ENCODE data around the gene ARID5B.

DNA sequence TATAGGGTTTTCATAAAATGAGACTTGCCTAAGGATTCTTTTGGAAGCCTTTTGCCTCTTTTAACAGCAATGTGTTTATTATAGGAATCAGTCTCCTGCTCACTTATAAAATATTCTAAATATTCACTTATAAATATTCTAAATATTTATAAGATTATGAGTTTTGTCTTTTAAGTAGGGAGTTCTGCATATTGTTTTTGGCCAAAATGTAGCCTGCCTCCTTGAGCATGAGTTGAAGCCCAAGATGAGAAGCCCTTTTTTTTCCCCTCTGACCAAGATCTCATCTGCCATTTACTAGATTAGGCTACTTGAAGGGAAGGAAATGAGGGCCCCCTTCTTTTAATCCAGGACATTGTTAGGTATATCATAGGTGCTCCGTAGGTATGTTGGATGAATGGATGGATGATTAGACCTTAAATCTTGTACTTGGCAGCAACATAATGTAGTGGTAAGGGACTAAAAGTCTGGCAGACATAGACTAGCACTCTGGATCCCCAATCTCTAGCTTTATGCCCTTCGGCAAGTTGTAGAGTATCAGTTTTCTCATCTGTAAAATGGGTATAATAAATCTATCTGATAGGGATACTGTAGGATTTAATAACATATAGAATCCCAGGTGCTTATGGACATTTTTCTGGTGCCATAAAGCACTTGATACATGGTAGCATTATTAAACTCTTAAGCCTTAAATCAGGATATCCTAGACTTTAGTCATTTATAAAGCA, 59.1 kb downstream of the ARID5B start:
- no peak for TF ChIP-seq POLR2A (IDR thresholded peaks at IDR 0.05; ENCODE audit: low read depth, low read length)
- TF ChIP-seq BHLHE40 (IDR thresholded peaks at IDR 0.05; ENCODE audit: low read depth, low read length): no peak
- TF ChIP-seq, protein P1, sequence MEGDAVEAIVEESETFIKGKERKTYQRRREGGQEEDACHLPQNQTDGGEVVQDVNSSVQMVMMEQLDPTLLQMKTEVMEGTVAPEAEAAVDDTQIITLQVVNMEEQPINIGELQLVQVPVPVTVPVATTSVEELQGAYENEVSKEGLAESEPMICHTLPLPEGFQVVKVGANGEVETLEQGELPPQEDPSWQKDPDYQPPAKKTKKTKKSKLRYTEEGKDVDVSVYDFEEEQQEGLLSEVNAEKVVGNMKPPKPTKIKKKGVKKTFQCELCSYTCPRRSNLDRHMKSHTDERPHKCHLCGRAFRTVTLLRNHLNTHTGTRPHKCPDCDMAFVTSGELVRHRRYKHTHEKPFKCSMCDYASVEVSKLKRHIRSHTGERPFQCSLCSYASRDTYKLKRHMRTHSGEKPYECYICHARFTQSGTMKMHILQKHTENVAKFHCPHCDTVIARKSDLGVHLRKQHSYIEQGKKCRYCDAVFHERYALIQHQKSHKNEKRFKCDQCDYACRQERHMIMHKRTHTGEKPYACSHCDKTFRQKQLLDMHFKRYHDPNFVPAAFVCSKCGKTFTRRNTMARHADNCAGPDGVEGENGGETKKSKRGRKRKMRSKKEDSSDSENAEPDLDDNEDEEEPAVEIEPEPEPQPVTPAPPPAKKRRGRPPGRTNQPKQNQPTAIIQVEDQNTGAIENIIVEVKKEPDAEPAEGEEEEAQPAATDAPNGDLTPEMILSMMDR (conservative IDR thresholded peaks at IDR 0.05; ENCODE audit: low read depth, low read length): no peak
- no peak for TF ChIP-seq SMC3 (IDR thresholded peaks at IDR 0.05; ENCODE audit: low read depth, low read length)
- TF ChIP-seq MAZ (IDR thresholded peaks at IDR 0.05; ENCODE audit: borderline replicate concordance, low read depth, low read length): no peak
- no peak for TF ChIP-seq RAD21 (IDR thresholded peaks at IDR 0.05; ENCODE audit: low read length)
- no peak for TF ChIP-seq RFX5 (IDR thresholded peaks at IDR 0.05; ENCODE audit: low read depth, low read length)
- TF ChIP-seq, protein P2, sequence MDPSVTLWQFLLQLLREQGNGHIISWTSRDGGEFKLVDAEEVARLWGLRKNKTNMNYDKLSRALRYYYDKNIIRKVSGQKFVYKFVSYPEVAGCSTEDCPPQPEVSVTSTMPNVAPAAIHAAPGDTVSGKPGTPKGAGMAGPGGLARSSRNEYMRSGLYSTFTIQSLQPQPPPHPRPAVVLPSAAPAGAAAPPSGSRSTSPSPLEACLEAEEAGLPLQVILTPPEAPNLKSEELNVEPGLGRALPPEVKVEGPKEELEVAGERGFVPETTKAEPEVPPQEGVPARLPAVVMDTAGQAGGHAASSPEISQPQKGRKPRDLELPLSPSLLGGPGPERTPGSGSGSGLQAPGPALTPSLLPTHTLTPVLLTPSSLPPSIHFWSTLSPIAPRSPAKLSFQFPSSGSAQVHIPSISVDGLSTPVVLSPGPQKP (IDR thresholded peaks at IDR 0.05; ENCODE audit: borderline replicate concordance, low read depth, low read length): no peak
- no peak for TF ChIP-seq CEBPB (IDR thresholded peaks at IDR 0.05; ENCODE audit: low read depth, low read length)
